ENCODE measurements around the gene TSHZ2.

The TSHZ2 gene

GRCh38 chr20:53079828-53080686 is 107.9 kb downstream of the TSHZ2 start:
- DNase-seq (ENCODE audit: low read depth) = peak; percentile 17
- H3K4me3 ChIP-seq (ENCODE audit: low read length) = no peak overlapping the region
- no peak for TF ChIP-seq CTCF (conservative IDR thresholded peaks at IDR 0.05; ENCODE audit: low read length)

- no peak overlapping the region for H3K4me3 ChIP-seq (ENCODE audit: low read length)
- TF ChIP-seq CTCF (conservative IDR thresholded peaks at IDR 0.05; ENCODE audit: low read length) = no peak
- no peak for DNase-seq (ENCODE audit: low read depth)
Observed at GRCh38 chr20:53080687-53080962, 108.5 kb downstream of the TSHZ2 start.

GRCh38 chr20:53080969-53081871 is 109.1 kb downstream of the TSHZ2 start:
- H3K4me3 ChIP-seq (ENCODE audit: low read length) = no peak overlapping the region
- no peak for TF ChIP-seq CTCF (conservative IDR thresholded peaks at IDR 0.05; ENCODE audit: low read length)
- DNase-seq (ENCODE audit: low read depth) = no peak

GRCh38 chr20:53081916-53082863 is 110.0 kb downstream of the TSHZ2 start:
- no peak for DNase-seq (ENCODE audit: low read depth)
- no peak for TF ChIP-seq CTCF (conservative IDR thresholded peaks at IDR 0.05; ENCODE audit: low read length)
- H3K4me3 ChIP-seq (ENCODE audit: low read length) = no peak overlapping the region

- no peak for DNase-seq (ENCODE audit: low read depth)
- TF ChIP-seq CTCF (conservative IDR thresholded peaks at IDR 0.05; ENCODE audit: low read length) = no peak
Observed at GRCh38 chr20:53083411-53083810, 111.3 kb downstream of the TSHZ2 start.

GRCh38 chr20:53084408-53084997 is 112.3 kb downstream of the TSHZ2 start:
- H3K4me3 ChIP-seq (ENCODE audit: low read length) = no peak overlapping the region
- no peak for TF ChIP-seq CTCF (conservative IDR thresholded peaks at IDR 0.05; ENCODE audit: low read length)
- DNase-seq (ENCODE audit: low read depth) = no peak

More at GRCh38 chr20:53083411-53083810, 111.3 kb downstream of the TSHZ2 start:
- no peak overlapping the region for H3K4me3 ChIP-seq (ENCODE audit: low read length)
